GM18511 (cell line): ENCODE data around the gene POLR3K.

Experiments
- ATAC-seq: cut with Tn5 transposase; IDR thresholded peaks from one replicate; pipeline ENCODE4 v1.9.1; 2021; ENCODE audit warnings: mild to moderate bottlenecking, moderate library complexity; ENCODE audit not compliant: unreplicated experiment

POLR3K gene

GRCh38 chr16:79151-80054 lies 26.0 kb upstream of the POLR3K start:
- ATAC-seq = no peak

- peak; percentile 24 for ATAC-seq
These were observed 25.2 kb upstream of the POLR3K start for GRCh38 chr16:78444-79150.

GRCh38 chr16:77807-78443 lies 24.5 kb upstream of the POLR3K start, which contains the start of gene MPG:
TSS of gene MPG (plus strand) at chr16:78225. CDS start at chr16:78310, 85 bp downstream.
- peak; percentile 70 for ATAC-seq

- ATAC-seq = peak; percentile 43
These were observed 23.9 kb upstream of the POLR3K start for GRCh38 chr16:77273-77806.

GRCh38 chr16:76535-77272 lies 23.3 kb upstream of the POLR3K start:
- no peak for ATAC-seq

GRCh38 chr16:75580-76501 lies 22.4 kb upstream of the POLR3K start:
- no peak for ATAC-seq

GRCh38 chr16:74747-75334 lies 21.4 kb upstream of the POLR3K start:
- no peak for ATAC-seq

- no peak for ATAC-seq
These were observed 20.8 kb upstream of the POLR3K start for GRCh38 chr16:74051-74746.

- ATAC-seq = no peak
These were observed 19.4 kb upstream of the POLR3K start, which contains the start of gene RHBDF1 for GRCh38 chr16:72561-73548. TSS of gene RHBDF1 (minus strand) at chr16:72631. CDS start at chr16:65015, 7,616 bp downstream.

GRCh38 chr16:71540-72401 lies 18.4 kb upstream of the POLR3K start:
- ATAC-seq = no peak

- no peak for ATAC-seq
These were observed 17.8 kb upstream of the POLR3K start for GRCh38 chr16:71210-71539.

- no peak for ATAC-seq
These were observed 15.8 kb upstream of the POLR3K start for GRCh38 chr16:69181-69580.

GRCh38 chr16:67884-68789 lies 14.7 kb upstream of the POLR3K start:
- ATAC-seq = no peak

- no peak for ATAC-seq
These were observed 13.9 kb upstream of the POLR3K start for GRCh38 chr16:67183-67791.
